Inflammatory macrophage treated with lipopolysaccharide for 1 hour (primary cell): ENCODE results near the gene SPDYE4.

Experiments
- DNase-seq, 2 donors: peaks; one replicate each; pipeline ENCODE4 v3.0.0-alpha.2; 2020 to 2022

SPDYE4 gene

GRCh38 chr17:8708025-8708461 is 50.3 kb downstream of the SPDYE4 start:
- DNase-seq = no peak

- no peak for DNase-seq
Observed at GRCh38 chr17:8707332-8708024, 50.9 kb downstream of the SPDYE4 start.

GRCh38 chr17:8706431-8706830 is 51.9 kb downstream of the SPDYE4 start:
- DNase-seq = no peak

- no peak for DNase-seq
Observed at GRCh38 chr17:8705427-8705826, 52.9 kb downstream of the SPDYE4 start.

GRCh38 chr17:8703001-8703400 is 55.3 kb downstream of the SPDYE4 start:
- DNase-seq = no peak

GRCh38 chr17:8701754-8702153 is 56.6 kb downstream of the SPDYE4 start:
- DNase-seq = no peak

GRCh38 chr17:8701221-8701620 is 57.1 kb downstream of the SPDYE4 start:
- DNase-seq = no peak
